ENCODE measurements around the gene AVL9. TPM values are rescaled to one million over a fixed set of nuclear protein-coding genes. Genes with fewer than 3 reads are reported as not detected.
"Not testable (repeated sequence)": the region's sequence is repeated elsewhere in the genome, so short reads cannot be mapped to it uniquely, and the experiment has no call there.

AVL9 gene
- total and polyA plus RNA-seq, 2 of the 13 experiments (the other 11 are each of a cell fraction or from before 2014, with no cell fraction given) = 29.9 to 48.0 TPM

DNA sequence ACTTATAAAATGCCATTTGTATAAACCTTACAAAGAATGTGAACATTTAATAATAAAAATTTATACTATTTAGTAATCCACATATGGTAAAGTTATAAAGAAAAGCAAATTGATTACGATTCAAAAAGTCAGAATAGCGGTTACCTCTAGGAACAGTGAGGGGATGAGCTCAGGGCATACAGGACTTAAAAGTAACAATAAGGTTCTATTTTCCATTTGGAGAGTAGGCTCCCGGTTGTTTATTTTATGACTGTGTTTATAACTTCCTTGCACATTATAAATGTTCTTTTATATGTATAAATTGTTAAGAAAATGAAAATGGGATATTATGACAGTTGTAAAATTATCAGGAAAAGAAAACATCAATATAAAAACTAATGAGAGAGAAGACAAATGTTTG, 135.7 kb downstream of the AVL9 start:
- no peaks in the 10 kb centered on the region; a peak in 1 of 5 replicates for H3K36me3 ChIP-seq (replicated peaks in 1 of 2; ENCODE audit: control insufficient read depth in 1 of 2, insufficient read depth in 2 of 2, low read length in 2 of 2)
- ATAC-seq (no peak), DNase-seq (ENCODE audit: low spot score) (no peak), FAIRE-seq (no peak)
- in situ Hi-C loops (cut with HindIII; ENCODE audit: extremely low pct_ligation_motif_present, low pct_unique_long_range_greater_than_20kb) (no loop called here), intact Hi-C loops (cut with micrococcal nuclease; ENCODE audit: unreplicated experiment) (no loop called here)
- no peak overlapping the region for H3K27ac ChIP-seq (ENCODE audit: extremely low read length, insufficient read depth, low read length)
- no peak overlapping the region for H3K9ac ChIP-seq (ENCODE audit: insufficient read depth, low read depth, low read length)
- no peaks in the 10 kb centered on the region for H3K9me3 ChIP-seq (ENCODE audit: low read length)
- H3K4me3 ChIP-seq (replicated peaks in 1 of 3; ENCODE audit: insufficient read depth in 1 of 3, low read depth in 2 of 3, low read length in 3 of 3) = no peak overlapping the region
- ChIA-PET CTCF (ENCODE audit: low intra/inter-chr PET ratio, low total read pairs) (no interaction called here), POLR2A (no interaction called here)
- H3K79me2 ChIP-seq (ENCODE audit: insufficient read depth, low read length) = no peaks in the 10 kb centered on the region
- H3K27me3 ChIP-seq (ENCODE audit: control insufficient read depth in 1 of 2, insufficient read depth in 2 of 2, low read length in 2 of 2) = no peaks in the 10 kb centered on the region
- no peaks in the 10 kb centered on the region for H4K20me1 ChIP-seq (ENCODE audit: insufficient read depth, low read length)
- H3K4me2 ChIP-seq (ENCODE audit: low read depth, low read length) = no peak overlapping the region
- no peaks in the 10 kb centered on the region for H3K4me1 ChIP-seq (ENCODE audit: insufficient read depth, low read length)
- WGBS (ENCODE audit: low lambda C conversion rate) = 65% methylated on average over 3 of the region's 3 CpGs
- TF ChIP-seq, protein P1, sequence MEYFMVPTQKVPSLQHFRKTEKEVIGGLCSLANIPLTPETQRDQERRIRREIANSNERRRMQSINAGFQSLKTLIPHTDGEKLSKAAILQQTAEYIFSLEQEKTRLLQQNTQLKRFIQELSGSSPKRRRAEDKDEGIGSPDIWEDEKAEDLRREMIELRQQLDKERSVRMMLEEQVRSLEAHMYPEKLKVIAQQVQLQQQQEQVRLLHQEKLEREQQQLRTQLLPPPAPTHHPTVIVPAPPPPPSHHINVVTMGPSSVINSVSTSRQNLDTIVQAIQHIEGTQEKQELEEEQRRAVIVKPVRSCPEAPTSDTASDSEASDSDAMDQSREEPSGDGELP (IDR thresholded peaks at IDR 0.05; ENCODE audit: borderline replicate concordance, low read depth) = no peak
- no peak for TF ChIP-seq ZNF746 (CRISPR knock-in tag; IDR thresholded peaks at IDR 0.05)
- TF ChIP-seq MED13 (CRISPR knock-in tag; IDR thresholded peaks at IDR 0.05) = no peak
- TF ChIP-seq ZNF761 (CRISPR knock-in tag; conservative IDR thresholded peaks at IDR 0.05) = no peak
- TF ChIP-seq KLF13 (CRISPR knock-in tag; IDR thresholded peaks at IDR 0.05) = no peak
- TF ChIP-seq, protein P2, sequence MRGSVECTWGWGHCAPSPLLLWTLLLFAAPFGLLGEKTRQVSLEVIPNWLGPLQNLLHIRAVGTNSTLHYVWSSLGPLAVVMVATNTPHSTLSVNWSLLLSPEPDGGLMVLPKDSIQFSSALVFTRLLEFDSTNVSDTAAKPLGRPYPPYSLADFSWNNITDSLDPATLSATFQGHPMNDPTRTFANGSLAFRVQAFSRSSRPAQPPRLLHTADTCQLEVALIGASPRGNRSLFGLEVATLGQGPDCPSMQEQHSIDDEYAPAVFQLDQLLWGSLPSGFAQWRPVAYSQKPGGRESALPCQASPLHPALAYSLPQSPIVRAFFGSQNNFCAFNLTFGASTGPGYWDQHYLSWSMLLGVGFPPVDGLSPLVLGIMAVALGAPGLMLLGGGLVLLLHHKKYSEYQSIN (CRISPR knock-in tag; IDR thresholded peaks at IDR 0.05; ENCODE audit: borderline replicate concordance) = no peak
- no peak for TF ChIP-seq ZSCAN20 (CRISPR knock-in tag; IDR thresholded peaks at IDR 0.05; ENCODE audit: borderline replicate concordance)
- TF ChIP-seq ZKSCAN1 (IDR thresholded peaks at IDR 0.05; ENCODE audit: low read length) = no peak
- no TSS peak for BruUV-seq (replicated peaks)
- H2AFZ ChIP-seq (ENCODE audit: low read length) = no peak overlapping the region

DNA sequence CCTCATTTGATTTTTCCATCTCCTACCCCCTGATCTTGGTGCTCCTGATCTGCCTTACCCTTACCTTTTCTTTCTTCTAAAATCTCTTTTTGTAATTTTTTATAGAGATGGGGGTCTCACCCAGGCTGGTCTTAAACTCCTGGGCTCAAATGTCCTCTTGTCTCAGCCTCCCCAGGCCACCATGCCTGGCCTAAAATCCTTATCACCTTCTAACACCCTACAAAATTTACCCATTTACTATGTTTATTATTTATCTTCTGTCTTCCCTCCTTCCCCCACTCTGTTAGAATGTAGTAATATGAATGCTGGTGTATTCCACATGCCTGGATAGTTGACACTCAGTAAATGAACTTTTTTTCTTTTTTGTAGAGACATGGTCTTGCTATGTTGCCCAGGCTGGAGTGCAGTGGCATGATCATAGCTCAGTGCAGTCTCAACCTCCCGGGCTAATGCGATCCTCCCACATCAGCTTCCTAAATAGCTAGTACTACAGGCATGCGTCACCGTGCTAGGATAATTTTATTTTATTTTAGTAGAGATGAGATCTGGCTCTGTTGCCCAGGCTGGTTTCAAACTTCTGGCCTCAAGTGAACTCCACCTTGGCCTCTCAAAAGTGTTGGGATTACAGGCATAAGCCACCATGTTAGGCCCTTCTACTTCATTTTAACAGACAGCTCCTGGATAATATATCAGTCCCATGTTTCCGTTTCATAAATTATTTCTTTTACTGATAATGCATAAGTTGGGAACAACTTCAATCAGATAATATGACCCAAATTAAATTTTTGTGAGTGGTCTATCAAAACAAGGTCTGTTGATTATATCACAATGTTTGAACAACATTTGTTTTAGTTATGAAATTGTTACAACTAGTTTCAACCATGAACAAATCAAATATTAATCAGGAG, 136.6 kb downstream of the AVL9 start:
- H3K4me3 ChIP-seq (replicated peaks in 1 of 3; ENCODE audit: insufficient read depth in 1 of 3, low read depth in 2 of 3, low read length in 3 of 3); DNase-seq (ENCODE audit: low spot score); intact Hi-C loops (cut with micrococcal nuclease; ENCODE audit: unreplicated experiment); H3K27me3 ChIP-seq (ENCODE audit: control insufficient read depth in 1 of 2, insufficient read depth in 2 of 2, low read length in 2 of 2); POLR2A ChIA-PET; FAIRE-seq; H4K20me1 ChIP-seq (ENCODE audit: insufficient read depth, low read length); ATAC-seq; H3K9ac ChIP-seq (ENCODE audit: insufficient read depth, low read depth, low read length); H3K9me3 ChIP-seq (ENCODE audit: low read length); H3K36me3 ChIP-seq (replicated peaks in 1 of 2; ENCODE audit: control insufficient read depth in 1 of 2, insufficient read depth in 2 of 2, low read length in 2 of 2); H3K4me1 ChIP-seq (ENCODE audit: insufficient read depth, low read length); H2AFZ ChIP-seq (ENCODE audit: low read length); CTCF ChIA-PET (ENCODE audit: low intra/inter-chr PET ratio, low total read pairs); BruUV-seq (replicated peaks); H3K79me2 ChIP-seq (ENCODE audit: insufficient read depth, low read length); H3K4me2 ChIP-seq (ENCODE audit: low read depth, low read length); in situ Hi-C loops (cut with HindIII; ENCODE audit: extremely low pct_ligation_motif_present, low pct_unique_long_range_greater_than_20kb); H3K27ac ChIP-seq (ENCODE audit: extremely low read length, insufficient read depth, low read length): not testable (repeated sequence)
- 97% methylated on average over 5 of the region's 5 CpGs for WGBS (ENCODE audit: low lambda C conversion rate)

- H3K36me3 ChIP-seq (replicated peaks in 1 of 2; ENCODE audit: control insufficient read depth in 1 of 2, insufficient read depth in 2 of 2, low read length in 2 of 2); FAIRE-seq; POLR2A ChIA-PET; H3K9ac ChIP-seq (ENCODE audit: insufficient read depth, low read depth, low read length); H2AFZ ChIP-seq (ENCODE audit: low read length); BruUV-seq (replicated peaks); H4K20me1 ChIP-seq (ENCODE audit: insufficient read depth, low read length); ATAC-seq; H3K27me3 ChIP-seq (ENCODE audit: control insufficient read depth in 1 of 2, insufficient read depth in 2 of 2, low read length in 2 of 2); H3K9me3 ChIP-seq (ENCODE audit: low read length); CTCF ChIA-PET (ENCODE audit: low intra/inter-chr PET ratio, low total read pairs); H3K79me2 ChIP-seq (ENCODE audit: insufficient read depth, low read length); H3K4me2 ChIP-seq (ENCODE audit: low read depth, low read length); H3K4me1 ChIP-seq (ENCODE audit: insufficient read depth, low read length); in situ Hi-C loops (cut with HindIII; ENCODE audit: extremely low pct_ligation_motif_present, low pct_unique_long_range_greater_than_20kb); DNase-seq (ENCODE audit: low spot score); H3K4me3 ChIP-seq (replicated peaks in 1 of 3; ENCODE audit: insufficient read depth in 1 of 3, low read depth in 2 of 3, low read length in 3 of 3); intact Hi-C loops (cut with micrococcal nuclease; ENCODE audit: unreplicated experiment); H3K27ac ChIP-seq (ENCODE audit: extremely low read length, insufficient read depth, low read length): not testable (repeated sequence)
- WGBS (ENCODE audit: low lambda C conversion rate) = no CpG with 5 or more reads among the region's 1 CpG
These were observed 138.2 kb downstream of the AVL9 start for GRCh38 chr7:32633446-32633845.

Measured in HepG2 (cell line).